ENCODE measurements around the gene FANCC.

DNA sequence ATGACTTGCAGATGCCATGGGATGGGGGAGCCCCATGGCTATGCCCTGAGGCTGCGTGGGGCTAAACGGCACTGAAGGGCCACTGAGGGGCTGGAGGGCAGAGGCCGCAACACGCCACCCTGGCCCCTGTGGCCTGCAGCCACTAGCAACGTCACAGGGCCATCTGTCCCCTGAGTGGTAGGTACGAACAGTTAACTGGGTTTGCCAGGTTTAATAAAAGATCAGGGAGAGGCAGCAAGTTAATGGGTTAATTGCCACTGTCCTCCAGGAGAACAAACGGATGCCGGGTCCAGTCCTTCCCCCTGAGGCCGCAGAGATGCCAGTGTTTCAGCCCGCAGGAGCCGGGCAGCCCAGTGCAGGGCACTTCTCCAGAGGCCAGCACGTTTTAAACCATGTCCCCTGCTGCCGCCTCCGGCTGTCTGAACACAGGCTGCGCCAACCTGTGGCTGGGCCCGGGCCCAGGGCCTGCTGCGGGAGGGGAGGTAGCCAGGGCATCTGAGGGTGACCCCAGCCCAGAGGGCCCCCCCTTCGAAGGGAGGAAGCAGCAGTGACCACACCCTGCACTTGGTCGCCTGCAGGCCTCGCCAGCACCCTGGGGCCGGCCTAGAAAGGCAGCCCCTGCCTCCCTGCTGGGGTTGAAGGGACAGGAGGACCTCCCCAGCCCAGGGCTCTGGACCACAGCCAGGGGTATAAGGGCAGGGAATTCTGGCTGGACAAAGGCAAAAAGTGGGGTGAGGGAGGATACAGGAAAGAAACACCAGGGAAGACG, 227.3 kb downstream of the FANCC start:
- TF ChIP-seq, protein P1, sequence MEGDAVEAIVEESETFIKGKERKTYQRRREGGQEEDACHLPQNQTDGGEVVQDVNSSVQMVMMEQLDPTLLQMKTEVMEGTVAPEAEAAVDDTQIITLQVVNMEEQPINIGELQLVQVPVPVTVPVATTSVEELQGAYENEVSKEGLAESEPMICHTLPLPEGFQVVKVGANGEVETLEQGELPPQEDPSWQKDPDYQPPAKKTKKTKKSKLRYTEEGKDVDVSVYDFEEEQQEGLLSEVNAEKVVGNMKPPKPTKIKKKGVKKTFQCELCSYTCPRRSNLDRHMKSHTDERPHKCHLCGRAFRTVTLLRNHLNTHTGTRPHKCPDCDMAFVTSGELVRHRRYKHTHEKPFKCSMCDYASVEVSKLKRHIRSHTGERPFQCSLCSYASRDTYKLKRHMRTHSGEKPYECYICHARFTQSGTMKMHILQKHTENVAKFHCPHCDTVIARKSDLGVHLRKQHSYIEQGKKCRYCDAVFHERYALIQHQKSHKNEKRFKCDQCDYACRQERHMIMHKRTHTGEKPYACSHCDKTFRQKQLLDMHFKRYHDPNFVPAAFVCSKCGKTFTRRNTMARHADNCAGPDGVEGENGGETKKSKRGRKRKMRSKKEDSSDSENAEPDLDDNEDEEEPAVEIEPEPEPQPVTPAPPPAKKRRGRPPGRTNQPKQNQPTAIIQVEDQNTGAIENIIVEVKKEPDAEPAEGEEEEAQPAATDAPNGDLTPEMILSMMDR (conservative IDR thresholded peaks at IDR 0.05 in 1 of 2, IDR thresholded peaks at IDR 0.05 in 1 of 2; ENCODE audit: low read depth in 1 of 2, low read length in 2 of 2), result no peak
- no peak for TF ChIP-seq EZH2 (IDR thresholded peaks at IDR 0.05; ENCODE audit: low read length, missing control alignments)
